HG03460 (cell line): ENCODE measurements around the gene ACSM6.
A peak's percentile ranks its signal among the peaks of the same experiment; 100 is the strongest.
"Not testable (repeated sequence)": the region's sequence is repeated elsewhere in the genome, so short reads cannot be mapped to it uniquely, and the experiment has no call there.

ENCODE experiments used
- ATAC-seq: cut with Tn5 transposase; IDR thresholded peaks from one replicate; pipeline ENCODE4 v1.9.1; 2021; ENCODE audit not compliant: unreplicated experiment

Gene ACSM6, protein sequence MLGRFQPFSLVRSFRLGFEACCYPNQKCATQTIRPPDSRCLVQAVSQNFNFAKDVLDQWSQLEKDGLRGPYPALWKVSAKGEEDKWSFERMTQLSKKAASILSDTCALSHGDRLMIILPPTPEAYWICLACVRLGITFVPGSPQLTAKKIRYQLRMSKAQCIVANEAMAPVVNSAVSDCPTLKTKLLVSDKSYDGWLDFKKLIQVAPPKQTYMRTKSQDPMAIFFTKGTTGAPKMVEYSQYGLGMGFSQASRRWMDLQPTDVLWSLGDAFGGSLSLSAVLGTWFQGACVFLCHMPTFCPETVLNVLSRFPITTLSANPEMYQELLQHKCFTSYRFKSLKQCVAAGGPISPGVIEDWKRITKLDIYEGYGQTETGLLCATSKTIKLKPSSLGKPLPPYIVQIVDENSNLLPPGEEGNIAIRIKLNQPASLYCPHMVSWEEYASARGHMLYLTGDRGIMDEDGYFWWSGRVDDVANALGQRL

DNA sequence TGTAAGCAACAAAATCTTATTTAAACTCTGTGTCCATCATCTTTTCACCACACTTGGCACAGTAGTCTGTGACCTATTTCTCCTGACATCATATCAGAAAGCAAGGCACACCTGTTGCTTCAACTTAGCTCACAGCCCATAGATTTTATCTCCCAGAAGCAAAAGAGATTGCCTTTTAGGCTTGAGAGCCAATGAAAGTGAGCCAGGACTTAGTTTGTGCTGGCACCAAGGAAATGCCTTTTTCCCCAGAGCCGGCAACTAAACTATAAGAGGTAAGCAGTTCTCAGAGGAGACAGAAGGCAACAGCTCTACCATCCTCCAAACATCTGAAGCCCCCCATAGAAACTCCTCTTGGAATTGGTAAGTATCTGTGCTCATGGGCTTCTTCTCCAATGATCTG lies at the start of gene ACSM6:
Gene ACSM6 (plus strand): TSS at position 295 of the 400 bp plus-strand sequence. CDS start 248 bp downstream, outside the sequence.
- ATAC-seq, result no peak

DNA sequence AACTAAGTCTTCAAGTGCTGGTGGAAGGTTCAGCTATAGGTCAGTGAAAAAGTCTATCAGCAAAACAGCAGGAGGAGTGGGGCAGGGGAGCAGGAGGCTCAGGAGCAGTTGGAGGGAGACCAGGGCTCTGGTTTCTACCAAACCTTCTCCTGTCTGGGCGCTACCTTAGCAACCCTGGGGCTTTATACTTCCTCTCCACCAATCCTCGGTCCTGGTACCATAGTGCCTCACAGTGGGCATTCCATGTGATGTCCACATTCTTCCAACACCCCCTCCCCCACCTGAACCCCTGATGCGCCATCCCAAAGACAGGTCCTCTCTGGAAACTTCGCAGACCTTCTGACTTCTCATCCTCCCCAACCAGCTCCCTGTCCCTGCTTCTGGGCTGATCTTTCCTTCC lies 25.3 kb upstream of the ACSM6 start:
- no peak for ATAC-seq

DNA sequence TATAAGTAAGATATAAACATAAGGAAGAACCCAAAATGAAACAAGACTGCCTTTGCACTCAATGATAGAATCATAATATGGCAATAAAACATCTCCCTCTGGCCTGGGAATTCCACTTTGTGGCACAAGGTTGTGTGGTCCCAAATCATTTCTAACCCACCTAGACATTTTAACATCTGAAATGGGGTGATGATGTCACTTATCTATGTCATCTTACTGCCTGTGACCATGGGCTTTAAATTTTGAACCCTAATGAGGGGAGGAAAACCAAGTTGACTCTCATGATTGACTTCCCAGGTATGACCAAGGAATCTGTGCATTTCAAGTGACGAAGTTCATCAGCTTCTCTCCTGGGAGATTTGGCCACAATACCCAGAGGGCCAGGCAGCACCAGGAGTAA lies 24.5 kb upstream of the ACSM6 start:
- ATAC-seq, result no peak

DNA sequence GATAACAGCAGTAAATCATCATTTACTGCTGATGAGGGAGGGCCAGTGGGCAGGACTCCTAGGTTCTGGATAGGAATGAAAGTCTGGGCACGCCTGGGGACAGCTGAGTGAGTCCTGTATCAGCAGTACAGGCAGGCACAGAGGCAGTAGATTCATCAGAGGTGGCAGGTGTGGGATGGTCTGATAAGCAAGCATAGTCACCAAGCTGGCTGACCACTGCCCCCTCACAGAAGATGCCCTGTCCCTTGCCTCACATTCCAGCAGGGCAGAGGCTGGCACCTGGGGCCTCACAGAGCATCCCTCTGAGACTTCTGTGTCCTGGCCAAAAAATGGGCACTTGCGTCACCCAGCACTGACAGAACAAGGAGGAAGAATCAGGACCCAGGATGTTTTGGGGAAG lies 23.2 kb upstream of the ACSM6 start:
- ATAC-seq, result no peak

DNA sequence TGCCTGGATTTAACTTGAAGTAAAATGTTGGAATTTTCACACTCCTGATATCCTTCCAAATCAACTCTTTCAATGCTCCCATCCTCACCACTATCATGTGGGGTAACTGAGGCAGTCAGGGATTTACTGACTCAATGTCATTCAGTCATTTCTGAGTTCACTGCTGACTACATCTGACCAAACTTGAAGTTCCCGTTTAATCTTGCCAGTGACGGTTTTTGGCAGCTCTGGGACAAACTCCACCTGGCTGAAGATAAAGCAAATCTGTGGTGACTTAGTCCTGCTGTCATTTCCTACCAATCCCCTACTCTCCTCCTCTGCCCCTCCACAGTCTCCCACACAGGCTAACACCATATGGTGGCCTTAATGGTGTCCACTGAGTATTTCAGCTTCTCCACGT lies 22.7 kb upstream of the ACSM6 start:
- no peak for ATAC-seq

DNA sequence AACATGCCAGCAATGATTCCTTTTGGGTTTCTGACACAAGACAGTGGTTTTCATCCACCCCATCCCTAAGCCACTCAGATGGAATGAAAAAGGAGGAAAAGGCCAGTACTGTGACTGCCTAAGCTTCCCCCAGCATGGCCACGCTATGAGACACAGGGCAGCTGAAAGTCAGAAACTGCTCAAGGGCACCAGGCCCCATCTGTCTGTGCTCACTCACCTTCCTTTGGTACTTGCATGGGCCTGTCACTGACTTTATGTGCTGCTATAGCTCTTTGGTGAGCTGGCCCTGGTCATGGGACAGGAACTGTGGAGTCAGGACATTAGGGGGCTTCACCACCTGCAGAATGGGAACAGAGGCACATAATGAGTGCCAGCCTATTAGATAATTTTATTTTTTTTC lies 21.2 kb upstream of the ACSM6 start:
- no peak for ATAC-seq

DNA sequence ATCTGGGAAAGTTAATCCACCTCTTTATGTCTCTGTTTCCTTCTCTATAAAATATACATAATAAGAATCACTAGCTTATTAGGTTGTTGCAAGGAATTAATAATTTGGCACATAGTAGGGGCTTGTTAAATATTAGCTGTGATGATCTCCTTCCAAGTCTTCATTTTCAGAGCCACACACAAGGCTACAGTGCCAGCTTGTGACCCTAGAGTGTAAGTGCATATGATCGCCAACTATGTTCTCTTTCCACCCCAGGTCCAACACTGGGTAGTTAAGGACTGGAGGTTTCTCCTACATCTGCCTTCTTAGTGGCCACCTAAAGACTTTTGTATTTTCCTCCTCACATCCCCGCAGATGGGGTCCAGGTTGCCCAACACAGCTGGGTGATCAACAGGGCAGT lies 17.9 kb upstream of the ACSM6 start:
- ATAC-seq, result no peak

DNA sequence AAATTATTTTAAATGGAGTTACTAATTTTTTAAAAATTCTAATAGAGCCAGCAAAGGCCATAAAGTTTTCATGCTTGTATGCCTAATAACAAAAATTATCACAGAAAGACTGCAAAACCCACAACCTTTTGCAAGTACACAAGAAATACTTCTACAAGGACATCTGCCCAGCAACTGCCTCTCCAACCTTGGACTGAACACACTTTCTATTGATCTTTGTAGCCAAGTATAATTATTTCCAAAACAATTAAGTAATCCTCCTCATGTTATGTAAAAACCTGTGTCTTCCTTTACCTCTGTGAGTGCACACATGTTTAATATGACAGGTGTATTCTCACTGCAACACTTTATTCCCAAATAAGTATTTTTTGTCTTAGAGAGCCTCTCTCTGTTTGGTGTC lies 16.6 kb upstream of the ACSM6 start:
- ATAC-seq, result no peak

DNA sequence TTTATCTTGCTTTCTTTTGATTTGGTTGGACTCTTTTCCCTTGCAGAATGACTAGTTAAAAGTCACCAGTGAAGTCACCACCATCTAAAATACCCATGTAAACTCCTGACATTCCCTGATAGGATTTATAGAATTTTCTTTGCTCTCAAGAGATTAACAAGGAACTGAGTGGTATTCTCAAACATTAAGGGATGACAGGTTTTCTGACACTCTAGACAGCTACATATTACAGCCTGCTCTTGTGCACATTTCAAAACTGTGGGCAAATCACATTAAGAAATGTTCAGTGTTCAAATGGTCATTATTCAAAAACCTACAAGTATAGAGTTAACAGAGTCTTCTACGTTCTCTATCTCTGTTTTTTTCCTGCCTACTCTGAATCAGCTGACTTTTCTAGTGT lies 15.8 kb upstream of the ACSM6 start:
- ATAC-seq, result no peak

DNA sequence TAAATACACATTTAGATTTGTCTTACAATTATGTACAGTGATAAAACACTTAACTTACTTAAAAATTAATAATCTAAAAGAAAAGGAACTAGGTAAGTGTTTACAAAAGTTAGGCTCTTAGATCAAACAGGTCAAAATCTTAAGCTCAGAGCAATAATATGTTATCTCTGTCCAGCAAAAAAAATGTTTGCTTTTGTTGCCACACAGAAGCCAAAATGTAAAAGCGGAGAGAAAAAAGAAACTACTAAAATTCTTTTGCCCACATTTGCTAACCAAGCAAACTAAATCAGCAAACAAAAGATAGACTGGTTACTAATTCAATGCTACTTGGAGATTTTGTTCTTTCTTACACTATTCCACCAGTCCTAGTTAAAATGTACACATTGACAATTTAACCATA lies 15.2 kb upstream of the ACSM6 start:
- no peak for ATAC-seq

DNA sequence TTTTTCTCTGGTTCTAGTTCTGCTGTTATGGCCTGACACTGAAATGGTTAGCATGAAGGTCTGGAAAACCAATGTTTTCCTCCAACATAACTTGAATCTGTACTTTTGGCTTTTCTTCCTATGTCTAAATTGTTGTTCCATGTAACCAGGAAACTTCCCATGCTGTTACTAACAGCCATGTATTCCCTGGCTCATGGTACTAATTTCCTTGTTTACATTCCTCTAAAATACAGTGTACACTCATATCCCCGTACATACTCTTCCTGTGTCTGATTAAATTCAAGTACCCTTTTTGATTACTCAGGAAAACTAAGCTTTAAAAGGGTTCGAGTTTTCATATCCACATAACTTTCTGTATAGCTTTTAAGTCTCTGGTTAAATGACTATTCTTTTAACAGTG lies 12.3 kb upstream of the ACSM6 start:
- no peak for ATAC-seq

DNA sequence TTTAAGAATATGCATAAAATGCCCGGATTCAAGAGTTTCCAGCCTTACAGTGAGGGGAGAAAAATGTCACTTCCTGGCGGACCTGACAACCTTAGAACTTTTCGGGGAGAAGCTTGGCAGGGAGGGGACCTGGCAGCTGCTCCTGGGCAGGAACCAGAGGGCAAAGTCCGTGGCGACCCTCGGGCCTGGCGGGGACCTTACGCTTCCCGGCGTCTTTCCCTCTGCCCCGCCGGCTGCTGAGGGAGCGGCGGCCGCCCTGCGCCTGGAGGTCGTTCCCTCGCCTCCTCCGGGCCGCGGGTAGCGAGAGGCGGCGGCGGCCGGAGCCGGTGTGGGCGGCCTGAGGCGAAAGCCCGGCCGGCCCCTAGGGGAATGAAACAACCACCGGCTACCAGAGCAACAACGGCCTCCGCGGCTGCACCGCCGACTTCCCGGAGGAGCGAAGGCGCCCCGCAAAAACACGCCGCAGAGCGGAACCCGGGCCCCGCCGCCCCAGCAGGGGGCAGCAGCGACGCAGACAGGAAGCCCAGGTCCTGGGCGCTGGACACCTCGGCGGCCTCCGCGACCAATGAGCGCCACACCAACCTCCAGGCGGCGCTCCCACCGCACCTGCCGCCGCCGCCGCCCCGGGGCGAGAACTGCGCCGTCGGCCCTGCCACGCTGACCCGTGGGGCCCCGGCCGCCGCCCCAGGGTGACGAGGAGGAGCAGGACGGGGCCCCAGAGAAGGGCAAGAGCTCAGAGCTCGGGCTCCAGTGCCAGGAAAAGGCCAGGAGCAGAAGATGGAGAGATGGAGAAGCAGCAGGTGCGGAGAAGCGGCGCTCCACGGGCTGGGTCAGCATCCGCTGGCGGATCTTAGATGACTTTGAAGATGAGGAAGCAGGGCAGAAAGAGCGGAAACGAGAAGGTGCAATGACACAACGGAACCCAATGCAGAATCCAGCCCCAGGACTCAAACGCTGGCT lies 10.5 kb upstream of the ACSM6 start:
- peak; percentile 97 for ATAC-seq

DNA sequence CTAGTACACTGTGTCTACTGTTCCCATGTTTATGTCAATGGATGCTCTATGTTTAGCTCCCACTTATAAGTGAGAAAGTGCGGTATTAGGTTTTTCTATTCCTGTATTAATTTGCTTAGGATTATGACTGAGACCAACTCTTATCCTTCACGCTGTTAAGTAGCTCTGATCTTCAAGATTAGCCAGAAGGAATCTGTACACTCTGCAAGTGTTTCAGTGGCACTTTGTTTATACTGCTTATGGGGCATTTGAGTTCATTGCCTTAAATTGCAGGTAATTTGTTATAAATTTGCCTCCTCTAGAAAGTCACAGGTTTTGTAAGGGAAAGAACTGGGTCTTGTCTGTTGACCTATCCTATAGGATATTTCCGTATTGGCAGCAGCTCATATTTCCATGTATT lies 6.4 kb upstream of the ACSM6 start:
- ATAC-seq, result no peak

DNA sequence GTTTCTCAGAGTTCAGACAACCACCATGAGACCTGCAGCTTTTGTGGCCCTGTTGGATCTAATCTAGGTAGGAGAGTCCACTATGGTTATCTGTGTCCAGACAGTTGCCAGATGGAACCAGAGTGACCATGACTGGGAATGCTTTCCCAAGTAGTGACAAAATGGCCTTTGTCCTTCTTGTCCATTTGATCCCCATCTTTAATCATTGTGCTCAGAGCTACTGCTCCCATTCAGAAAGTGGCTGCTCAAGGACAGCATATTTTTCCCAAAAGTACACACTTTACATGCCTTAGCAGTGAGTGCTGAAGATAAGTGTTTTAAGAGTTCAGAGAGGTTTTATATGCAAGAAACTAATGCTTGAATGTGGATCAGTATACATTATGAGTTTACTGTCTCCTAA lies 5.4 kb upstream of the ACSM6 start:
- no peak for ATAC-seq

DNA sequence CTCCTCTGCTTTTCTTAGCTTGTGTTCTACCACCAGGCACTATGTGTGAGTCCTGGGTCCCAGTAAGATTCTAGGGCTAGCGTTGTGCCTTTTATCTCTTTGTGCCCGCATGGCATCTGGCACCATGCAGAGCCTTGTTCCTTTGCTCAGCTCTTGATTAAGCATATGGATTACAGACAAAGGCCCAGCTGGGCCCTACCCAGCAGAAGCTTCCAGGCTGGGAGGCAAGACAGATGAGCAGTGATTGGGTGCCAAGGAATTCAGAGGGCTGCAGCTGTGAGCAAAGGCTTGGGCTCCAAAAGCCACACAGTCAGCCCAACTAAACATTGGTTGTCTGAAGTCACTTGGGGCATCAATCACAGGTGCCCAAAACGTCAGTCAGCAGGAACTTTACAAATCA lies 2.0 kb downstream of the ACSM6 start:
- no peak for ATAC-seq

DNA sequence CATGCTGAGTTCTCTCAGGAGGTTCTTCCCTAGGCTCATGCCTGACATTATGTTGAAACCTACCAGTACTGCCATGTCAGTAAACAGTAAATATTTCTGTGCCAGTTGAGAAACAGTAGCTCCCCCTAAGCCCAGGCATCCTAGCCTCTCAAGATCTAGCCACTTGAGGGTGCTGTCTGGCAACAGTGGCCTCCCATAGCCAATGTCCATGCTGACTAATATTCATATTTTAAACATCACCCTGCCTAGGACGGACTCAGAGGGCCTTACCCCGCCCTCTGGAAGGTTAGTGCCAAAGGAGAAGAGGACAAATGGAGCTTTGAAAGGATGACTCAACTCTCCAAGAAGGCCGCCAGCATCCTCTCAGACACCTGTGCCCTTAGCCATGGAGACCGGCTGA lies 7.7 kb downstream of the ACSM6 start:
- ATAC-seq, result no peak

DNA sequence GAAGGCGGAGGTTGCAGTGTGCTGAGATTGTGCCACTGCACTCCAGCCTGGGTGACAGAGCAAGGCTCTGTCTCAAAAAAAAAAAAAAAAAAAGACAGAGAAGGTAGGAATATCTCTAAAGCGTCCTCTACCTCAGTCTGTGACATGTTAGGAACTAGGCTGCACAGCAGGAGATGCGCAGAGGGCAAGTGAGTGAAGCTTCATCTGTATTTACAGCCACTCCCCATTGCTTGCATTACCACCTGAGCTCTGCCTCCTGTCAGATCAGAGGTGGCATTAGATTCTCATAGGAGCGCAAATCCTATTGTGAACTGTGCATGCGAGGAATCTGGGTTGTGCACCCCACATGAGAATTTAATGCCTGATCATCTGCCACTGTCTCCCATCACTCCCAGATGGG lies 8.8 kb downstream of the ACSM6 start:
- not testable (repeated sequence) for ATAC-seq

DNA sequence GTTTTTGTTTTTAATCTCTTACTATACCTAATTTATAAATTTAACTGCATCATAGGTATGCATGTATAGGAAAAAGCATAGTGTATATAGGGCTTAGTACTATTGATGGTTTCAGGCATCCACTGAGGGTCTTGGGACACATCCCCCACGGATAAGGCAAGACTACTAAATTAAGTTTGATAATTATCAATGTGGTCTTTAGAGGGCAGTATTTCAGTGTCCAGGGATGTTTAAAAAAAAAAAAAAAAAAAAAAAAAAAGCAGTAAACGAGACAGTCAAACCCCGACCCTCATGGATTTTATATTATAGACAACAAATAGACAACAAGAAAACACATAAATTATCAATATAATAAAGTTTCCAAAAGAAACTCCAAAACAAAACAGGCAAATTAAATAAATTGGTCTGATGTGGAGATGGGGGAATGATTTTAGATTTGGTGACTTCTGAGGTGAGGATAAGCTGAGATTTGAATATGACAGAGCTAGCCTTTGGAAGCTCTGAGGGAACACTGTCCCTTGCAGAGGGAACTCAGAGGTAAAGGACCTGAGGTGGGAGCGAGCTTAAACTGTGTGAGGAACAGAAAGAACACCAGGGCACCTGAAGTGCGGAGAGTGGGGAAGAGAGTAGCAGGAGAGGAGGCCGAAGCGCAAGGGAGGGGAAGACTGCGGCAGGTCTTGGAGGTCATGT lies 14.8 kb downstream of the ACSM6 start:
- ATAC-seq, result no peak

DNA sequence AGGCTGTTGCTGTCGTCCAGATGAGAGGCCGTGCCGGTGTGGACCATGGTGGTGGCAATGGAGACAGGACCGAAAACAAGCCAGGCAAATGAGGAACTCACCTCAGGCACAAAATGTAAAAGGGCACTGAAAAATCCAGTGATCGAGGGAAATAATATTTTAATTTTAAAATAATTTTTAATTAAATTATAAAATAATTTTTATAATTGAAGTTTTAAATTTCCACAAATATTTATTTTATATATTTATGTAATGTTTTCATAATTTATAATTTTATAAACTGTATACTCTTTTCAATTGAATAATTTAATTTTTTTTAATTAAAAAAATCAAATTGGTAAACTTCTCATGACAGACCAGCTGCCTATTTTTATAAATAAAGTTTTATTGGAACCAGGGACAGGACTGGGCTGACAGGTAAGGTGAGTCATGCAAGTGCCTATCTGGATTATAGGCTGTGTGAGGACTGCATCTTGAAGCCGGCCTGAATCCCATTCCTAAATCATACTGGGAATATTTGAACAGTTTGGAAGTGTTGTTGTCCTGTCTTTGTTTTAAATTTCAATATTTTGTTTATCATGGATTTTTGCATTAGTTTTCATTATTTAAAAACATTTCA lies 15.6 kb downstream of the ACSM6 start:
- no peak for ATAC-seq

DNA sequence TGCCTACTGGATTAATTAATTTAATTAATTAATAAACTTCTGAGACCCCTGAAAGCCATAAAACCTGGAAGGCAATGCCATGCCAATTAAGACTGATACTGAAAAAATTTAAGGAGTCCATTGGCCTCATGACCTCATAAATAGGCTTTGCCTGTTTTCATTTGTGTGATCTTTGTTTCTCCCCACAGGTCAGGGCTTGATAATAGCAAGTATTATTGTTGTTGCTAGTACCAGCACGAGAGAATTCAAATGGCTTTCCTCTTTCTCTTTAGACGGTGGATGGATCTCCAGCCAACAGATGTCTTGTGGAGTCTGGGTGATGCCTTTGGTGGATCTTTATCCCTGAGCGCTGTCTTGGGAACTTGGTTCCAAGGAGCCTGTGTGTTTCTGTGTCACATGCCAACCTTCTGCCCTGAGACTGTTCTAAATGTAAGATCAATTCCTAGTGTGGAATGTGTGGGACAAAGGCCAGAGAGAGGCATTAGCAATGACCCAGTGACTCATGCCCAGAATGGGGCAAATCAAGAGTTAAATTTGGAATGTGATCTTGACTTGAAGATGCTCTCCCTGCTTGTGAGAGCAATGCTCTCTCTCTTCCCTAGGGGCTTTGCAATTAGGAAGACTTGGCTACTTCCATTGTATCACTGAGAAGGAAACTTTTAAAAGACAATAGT lies 17.7 kb downstream of the ACSM6 start:
- no peak for ATAC-seq
